Psoas muscle (tissue), 8 donors: ENCODE results near the gene VPS51. TPM values are rescaled to one million over a fixed set of nuclear protein-coding genes. Genes with fewer than 3 reads are reported as not detected.

Experiments used
- ATAC-seq, 4 donors: fragments of 200-7000 bp; cut with Tn5 transposase; one replicate each; pipeline ENCODE4 v1.9.1; 2020; ENCODE audit warnings: moderate library complexity in 3 of 4, mild to moderate bottlenecking in 2 of 4
- DNase-seq, 2 donors: peaks; one replicate each; pipeline ENCODE4 v3.0.0-alpha.2; 2020
- H3K27ac ChIP-seq: fragments of 200-600 bp; one replicate; pipeline ENCODE4 v1.8.0; 2022
- H3K27me3 ChIP-seq, 3 donors: fragments of 200-600 bp in 1 of 3; one replicate each; pipeline versions ENCODE4 v1.6.1 to v1.8.0; 2013 to 2022; ENCODE audit warnings: low read length in 2 of 3, mild to moderate bottlenecking in 2 of 3, moderate library complexity in 1 of 3; ENCODE audit not compliant: insufficient read depth in 3 of 3
- H3K36me3 ChIP-seq, 2 donors: fragments of 200-600 bp in 1 of 2; one replicate each; pipeline versions ENCODE4 v1.6.1 to v1.8.0; 2013 to 2022; ENCODE audit warnings: low read depth in 1 of 2, mild to moderate bottlenecking in 1 of 2, moderate library complexity in 1 of 2; ENCODE audit not compliant: insufficient read depth in 1 of 2
- H3K4me1 ChIP-seq: fragments of 200-600 bp; one replicate; pipeline ENCODE4 v1.8.0; 2022
- H3K4me3 ChIP-seq: fragments of 200-600 bp; one replicate; pipeline ENCODE4 v1.8.0; 2022; ENCODE audit warnings: mild to moderate bottlenecking
- H3K9me3 ChIP-seq: fragments of 200-600 bp; one replicate; pipeline ENCODE4 v1.8.0; 2022
- WGBS, 3 donors: extraction: QIAGEN DNeasy Blood & Tissue Kit; methylation state at CpG; one replicate each; pipeline versions ENCODE4 v1.1.6 to v1.1.7; 2013; 5-methylcytosine and 5-hydroxymethylcytosine counted together
- intact Hi-C, 2 donors: fragments of 100-400 bp; cut with DNase I; formaldehyde crosslinking; loops; one replicate each; pipeline versions ENCODE4 v1.11.0 to v1.14.2; 2022
- polyA plus RNA-seq, 3 donors: library from polyadenylated mRNA; stranded (reverse); fragments of 200-250 nt; gene quantifications; one replicate each; pipeline ENCODE4 v1.2.3, GENCODE V29; 2013
- total RNA-seq, 4 donors: library from RNA; stranded (reverse); fragmentation: NEBNext Ultra II Directional in 2 of 4; extraction: Animal tissue kit (Norgen Biotek cat#: 25700) in 2 of 4; gene quantifications; one replicate each; pipeline versions ENCODE4 v1.2.1 to v1.2.4, GENCODE V29; 2021 to 2023
- TF ChIP-seq, protein P1 (sequence below): fragments of 200-600 bp; IDR thresholded peaks from one replicate; pipeline ENCODE4 v1.8.0; 2022; ENCODE audit warnings: antibody characterized with exemption
- donor health status: healthy with polysubstance abuse.
- donor health status: DM: no; HTN: no; CAD: no; lungs with moderate emphysema.
- donor health status: Bipolar disorder and iron deficiency.
- donor health status: healthy.
- donor health status: DM: yes; HTN: yes; CAD: no.
- donor health status: DM: no; HTN: no; CAD: no.
- donor health status: DM: no; HTN: no; CAD: no.
- donor health status: DM: yes; HTN: yes; CAD: no.

VPS51 gene
- total and polyA plus RNA-seq, 7 donors = 60.3 to 110 (median 90.5) TPM

DNA sequence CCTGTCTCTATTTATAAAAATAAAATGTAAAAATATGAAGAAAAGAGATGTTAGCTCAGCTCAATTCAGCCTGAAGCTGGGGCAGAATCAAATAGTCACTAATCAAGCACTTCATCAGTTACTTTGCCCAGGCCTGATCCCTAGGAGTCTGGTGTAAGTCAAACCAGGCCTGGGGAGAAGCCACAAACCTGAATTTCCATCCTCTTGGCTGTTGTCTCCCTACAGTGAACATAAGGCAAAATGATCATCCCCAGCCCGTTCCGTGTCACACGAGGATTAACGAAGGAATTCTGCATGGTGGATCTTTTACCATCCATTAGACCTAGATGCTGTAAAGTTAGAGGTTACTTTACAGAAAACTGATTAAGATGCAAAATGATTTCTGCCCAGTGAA, 31.2 kb upstream of the VPS51 start:
- intact Hi-C loops = no loop called here

DNA sequence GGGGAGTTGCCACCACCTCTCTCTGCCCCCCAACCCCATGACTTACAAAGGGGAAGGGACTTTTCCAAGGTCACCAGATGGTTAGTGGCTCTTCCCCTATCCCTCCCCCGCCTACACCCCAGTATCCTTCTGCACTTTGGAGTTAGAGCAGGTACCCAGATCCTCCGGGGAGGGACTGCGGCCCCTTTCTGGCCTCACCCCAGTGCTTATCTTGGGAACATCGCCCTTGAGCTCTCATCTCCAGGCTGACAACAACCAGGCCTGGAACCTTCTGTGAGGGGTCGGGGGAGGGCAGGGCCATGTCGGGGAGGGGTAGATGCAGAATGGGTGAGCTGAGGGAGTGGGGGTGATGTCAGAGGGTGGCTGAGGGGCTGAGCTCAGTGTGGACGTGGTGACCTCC, 30.2 kb upstream of the VPS51 start:
- 80 to 88% (median 83%) methylated on average over 7 of the region's 7 CpGs for whole genome bisulfite sequencing, 3 donors
- no peaks in the 10 kb centered on the region for H3K36me3 ChIP-seq
- intact Hi-C loops = no loop called here
- H3K27ac ChIP-seq = no peak overlapping the region
- H3K27me3 ChIP-seq = no peaks in the 10 kb centered on the region
- ATAC-seq (no peak), DNase-seq (no peak)
- H3K4me3 ChIP-seq = no peak overlapping the region
- TF ChIP-seq, protein P1, sequence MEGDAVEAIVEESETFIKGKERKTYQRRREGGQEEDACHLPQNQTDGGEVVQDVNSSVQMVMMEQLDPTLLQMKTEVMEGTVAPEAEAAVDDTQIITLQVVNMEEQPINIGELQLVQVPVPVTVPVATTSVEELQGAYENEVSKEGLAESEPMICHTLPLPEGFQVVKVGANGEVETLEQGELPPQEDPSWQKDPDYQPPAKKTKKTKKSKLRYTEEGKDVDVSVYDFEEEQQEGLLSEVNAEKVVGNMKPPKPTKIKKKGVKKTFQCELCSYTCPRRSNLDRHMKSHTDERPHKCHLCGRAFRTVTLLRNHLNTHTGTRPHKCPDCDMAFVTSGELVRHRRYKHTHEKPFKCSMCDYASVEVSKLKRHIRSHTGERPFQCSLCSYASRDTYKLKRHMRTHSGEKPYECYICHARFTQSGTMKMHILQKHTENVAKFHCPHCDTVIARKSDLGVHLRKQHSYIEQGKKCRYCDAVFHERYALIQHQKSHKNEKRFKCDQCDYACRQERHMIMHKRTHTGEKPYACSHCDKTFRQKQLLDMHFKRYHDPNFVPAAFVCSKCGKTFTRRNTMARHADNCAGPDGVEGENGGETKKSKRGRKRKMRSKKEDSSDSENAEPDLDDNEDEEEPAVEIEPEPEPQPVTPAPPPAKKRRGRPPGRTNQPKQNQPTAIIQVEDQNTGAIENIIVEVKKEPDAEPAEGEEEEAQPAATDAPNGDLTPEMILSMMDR = no peak
- no peaks in the 10 kb centered on the region for H3K9me3 ChIP-seq
- H3K4me1 ChIP-seq = no peaks in the 10 kb centered on the region

More for the DNA sequence above, 31.2 kb upstream of the VPS51 start:
- Histone ChIP-seq H3K9me3 (no peaks in the 10 kb centered on the region), H3K27me3 (no peaks in the 10 kb centered on the region), H3K36me3 (no peaks in the 10 kb centered on the region), H3K27ac (no peak overlapping the region), H3K4me3 (no peak overlapping the region), H3K4me1 (no peaks in the 10 kb centered on the region)
- TF ChIP-seq, protein P1 = no peak
- DNase-seq (no peak), ATAC-seq (no peak)
- WGBS, 3 donors = 56 to 58% (median 57%) methylated on average over 4 of the region's 4 CpGs

DNA sequence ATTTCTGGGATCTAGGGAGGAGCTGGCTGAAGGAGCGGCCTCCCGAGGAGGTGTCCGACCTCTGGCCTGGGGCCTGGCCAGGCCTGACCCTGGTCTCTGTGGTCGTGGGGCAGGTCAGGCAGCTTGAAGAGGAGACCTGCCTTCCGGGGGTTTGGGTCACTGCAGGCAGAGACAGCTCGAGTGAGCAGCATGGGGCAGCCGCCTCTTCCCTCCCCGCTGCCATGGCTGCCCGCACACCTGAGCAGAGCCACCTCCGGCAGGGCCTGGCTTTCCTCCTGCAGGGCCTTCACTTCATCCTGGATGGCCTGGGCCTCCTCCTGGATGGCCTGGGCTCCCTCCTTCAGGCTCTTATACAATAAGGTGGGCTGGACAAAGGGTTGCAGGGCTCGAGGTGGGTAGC, 29.7 kb upstream of the VPS51 start:
- 71 to 75% (median 75%) methylated on average over 10 to 11 of the region's 11 CpGs for WGBS, 3 donors
- DNase-seq = no peak
- peak in 1 of 4 donors; percentile 30 for ATAC-seq
- H3K36me3 ChIP-seq = no peaks in the 10 kb centered on the region
- TF ChIP-seq, protein P1 = no peak
- H3K27me3 ChIP-seq = no peaks in the 10 kb centered on the region
- no peaks in the 10 kb centered on the region for H3K4me1 ChIP-seq
- intact Hi-C loops = no loop called here
- no peak overlapping the region for H3K4me3 ChIP-seq
- no peaks in the 10 kb centered on the region for H3K9me3 ChIP-seq
- H3K27ac ChIP-seq = no peak overlapping the region

DNA sequence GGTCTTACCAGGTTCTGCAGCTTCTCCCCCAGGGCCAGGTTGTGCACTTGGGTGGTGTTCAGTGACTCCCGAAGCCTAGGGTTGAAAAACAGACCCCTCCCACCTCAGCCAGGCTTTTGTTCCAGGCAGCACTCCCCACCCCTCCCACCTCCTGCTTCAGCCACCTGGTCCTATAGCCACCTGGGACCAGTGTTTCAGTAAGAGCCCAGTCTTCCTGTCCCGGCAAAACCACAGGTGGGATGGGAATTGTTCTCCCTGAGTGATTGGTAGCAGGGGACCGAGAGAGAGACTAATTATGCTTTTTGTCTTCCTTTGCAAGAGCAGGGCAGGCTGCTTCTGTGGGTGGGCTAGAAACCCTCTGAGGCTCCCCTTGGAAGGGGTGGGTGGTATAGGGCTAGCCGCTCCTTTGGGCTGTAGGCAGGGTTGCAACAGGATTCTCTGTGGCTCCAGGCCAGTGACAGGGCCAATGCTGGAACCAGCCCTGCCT, 29.2 kb upstream of the VPS51 start:
- Histone ChIP-seq H3K9me3 (no peaks in the 10 kb centered on the region), H3K4me3 (no peak overlapping the region), H3K27me3 (no peaks in the 10 kb centered on the region), H3K36me3 (no peaks in the 10 kb centered on the region), H3K27ac (no peak overlapping the region), H3K4me1 (no peaks in the 10 kb centered on the region)
- intact Hi-C loops = no loop called here
- ATAC-seq = no peak
- 49 to 66% (median 61%) methylated on average over 4 of the region's 4 CpGs for WGBS, 3 donors
- DNase-seq = no peak
- TF ChIP-seq, protein P1 = no peak

DNA sequence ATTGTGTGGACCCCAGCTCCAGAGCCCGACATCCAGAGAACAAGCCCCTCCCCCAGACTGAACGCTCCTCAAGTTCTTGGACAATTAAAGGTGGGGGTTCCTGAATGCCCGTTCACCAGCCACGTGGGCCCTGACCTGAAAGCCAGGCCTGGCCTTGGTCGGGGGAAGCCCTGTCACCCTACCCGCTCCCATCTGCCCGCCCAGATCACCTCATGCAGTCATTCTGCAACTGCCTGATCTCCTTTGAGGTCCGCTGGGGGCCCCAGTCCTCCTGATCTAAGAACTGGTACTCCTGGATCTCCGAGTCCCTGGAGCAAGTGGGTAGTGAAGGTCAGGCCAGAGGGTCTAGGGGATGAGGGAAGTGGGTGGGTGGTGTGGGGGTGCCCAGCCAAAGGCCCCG, 28.6 kb upstream of the VPS51 start:
- no peak for DNase-seq
- H3K4me3 ChIP-seq = no peak overlapping the region
- intact Hi-C loops = no loop called here
- H3K27me3 ChIP-seq = no peaks in the 10 kb centered on the region
- 73 to 80% (median 74%) methylated on average over 10 of the region's 10 CpGs for WGBS, 3 donors
- H3K27ac ChIP-seq = no peak overlapping the region
- no peak for ATAC-seq
- no peaks in the 10 kb centered on the region for H3K36me3 ChIP-seq
- no peaks in the 10 kb centered on the region for H3K4me1 ChIP-seq
- TF ChIP-seq, protein P1 = no peak
- no peaks in the 10 kb centered on the region for H3K9me3 ChIP-seq
